Stimulated activated naive B cell treated with anti-CD40 and anti-IgM and Interleukin-4, amounts not matched to agents 10 μg/mL and 1 μg/mL and 100 μg/mL, for 72 hours (primary cell): Measurements from ENCODE around the gene ATXN10.
"Not testable (repeated sequence)": the region's sequence is repeated elsewhere in the genome, so short reads cannot be mapped to it uniquely, and the experiment has no call there.

Source experiments
- ATAC-seq, 2 donors: fragments of 150-1000 bp; cut with Tn5 transposase; replicated peaks; 2 replicates each; pipeline ENCODE4 v1.10.0; 2021; ENCODE audit warnings: moderate library complexity in 1 of 2
- DNase-seq: peaks from one replicate; pipeline ENCODE4 v3.0.0; 2021
- H3K27ac Mint-ChIP-seq: one replicate; pipeline ENCODE4 v1.8.0; 2022; ENCODE audit warnings: mild to moderate bottlenecking, mixed read lengths
- H3K27me3 Mint-ChIP-seq, 2 donors: one replicate each; pipeline ENCODE4 v1.8.0; 2022; ENCODE audit warnings: mixed read lengths in 2 of 2
- H3K36me3 Mint-ChIP-seq, 2 donors: one replicate each; pipeline ENCODE4 v1.8.0; 2022; ENCODE audit warnings: mixed read lengths in 2 of 2, mild to moderate bottlenecking in 1 of 2
- H3K4me1 Mint-ChIP-seq, 2 donors: one replicate each; pipeline ENCODE4 v1.8.0; 2022; ENCODE audit warnings: mixed read lengths in 2 of 2, mild to moderate bottlenecking in 1 of 2
- H3K4me3 Mint-ChIP-seq, 2 donors: one replicate each; pipeline ENCODE4 v1.8.0; 2022; ENCODE audit warnings: mild to moderate bottlenecking in 2 of 2, mixed read lengths in 2 of 2, moderate library complexity in 1 of 2
- H3K9me3 Mint-ChIP-seq, 2 donors: one replicate each; pipeline ENCODE4 v1.8.0; 2022; ENCODE audit warnings: mixed read lengths in 2 of 2, mild to moderate bottlenecking in 1 of 2

The ATXN10 gene

GRCh38 chr22:45650721-45651120, 20.9 kb upstream of the ATXN10 start:
- Mint-ChIP-seq H3K9me3 (no peaks in the 10 kb centered on the region), H3K4me3 (no peak overlapping the region), H3K27ac (no peak overlapping the region), H3K27me3 (peaks cover 66 to 76% of the 10 kb centered on the region in 2 donors), H3K36me3 (no peaks in the 10 kb centered on the region), H3K4me1 (peaks cover 11 to 16% of the 10 kb centered on the region in 2 donors)
- no peak for ATAC-seq
- DNase-seq, result no peak

DNA sequence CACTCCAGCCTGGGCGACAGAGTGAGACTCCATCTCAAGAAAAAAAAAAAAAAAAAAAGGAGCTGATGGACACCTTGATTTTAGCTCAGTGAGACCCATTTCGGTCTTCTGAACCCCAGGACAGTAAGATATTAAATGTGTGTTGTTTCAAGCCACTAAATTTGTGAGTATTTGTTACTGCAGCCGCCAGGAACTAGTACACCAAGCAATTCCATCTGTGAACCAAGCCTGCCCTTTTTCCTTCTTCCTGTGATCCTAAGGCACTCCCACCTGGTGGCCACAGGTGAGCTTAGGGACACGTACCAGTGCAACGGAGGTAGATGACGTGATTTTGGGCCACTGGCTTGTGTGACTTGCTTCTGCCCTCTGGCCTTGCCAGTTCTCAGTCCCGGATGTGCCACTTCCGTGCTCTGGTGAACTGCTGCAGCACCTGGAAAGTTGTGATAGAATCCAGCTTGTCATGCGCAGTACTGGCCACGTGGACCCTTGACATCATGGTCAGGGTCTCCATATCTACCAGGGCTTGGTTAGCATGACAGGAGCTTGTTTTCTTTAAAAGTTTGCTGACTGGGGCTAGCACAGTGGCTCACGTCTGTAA, 19.6 kb upstream of the ATXN10 start:
- H3K4me3 Mint-ChIP-seq, result no peak overlapping the region
- ATAC-seq (no peak), DNase-seq (no peak)
- peaks cover 56 to 65% of the 10 kb centered on the region in 2 donors for H3K27me3 Mint-ChIP-seq
- H3K4me1 Mint-ChIP-seq, result peaks cover 8 to 16% of the 10 kb centered on the region in 2 donors
- no peaks in the 10 kb centered on the region for H3K36me3 Mint-ChIP-seq
- H3K27ac Mint-ChIP-seq, result no peak overlapping the region
- H3K9me3 Mint-ChIP-seq, result no peaks in the 10 kb centered on the region

DNA sequence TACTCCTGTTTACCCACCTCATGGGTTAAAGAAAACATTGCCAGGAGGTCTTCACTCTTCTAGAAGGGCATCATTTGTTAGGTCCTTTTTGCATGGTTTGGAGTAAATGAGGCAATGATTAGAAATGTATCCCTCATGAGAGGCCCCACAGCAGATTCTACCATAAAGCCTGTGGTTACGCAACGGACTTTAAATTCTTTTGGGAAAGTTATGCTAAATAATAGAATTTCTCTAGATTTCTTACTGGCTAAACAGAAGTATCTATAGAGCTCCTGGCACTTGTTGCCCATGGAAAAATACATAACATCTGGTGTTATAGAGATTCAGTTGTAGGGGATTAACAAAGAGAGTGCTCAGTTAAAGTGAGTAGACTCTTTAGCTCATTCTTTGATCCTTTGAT, 15.1 kb upstream of the ATXN10 start:
- no peaks in the 10 kb centered on the region for H3K9me3 Mint-ChIP-seq
- DNase-seq (no peak), ATAC-seq (no peak)
- H3K4me1 Mint-ChIP-seq, result peaks cover 2 to 6% of the 10 kb centered on the region in 2 donors
- no peak overlapping the region for H3K27ac Mint-ChIP-seq
- H3K27me3 Mint-ChIP-seq, result peaks cover 20 to 21% of the 10 kb centered on the region in 2 donors
- no peak overlapping the region for H3K4me3 Mint-ChIP-seq
- H3K36me3 Mint-ChIP-seq, result no peaks in the 10 kb centered on the region

- H3K4me3 Mint-ChIP-seq, result no peak overlapping the region
- ATAC-seq (no peak), DNase-seq (no peak)
- H3K27ac Mint-ChIP-seq, result no peak overlapping the region
- no peaks in the 10 kb centered on the region for H3K9me3 Mint-ChIP-seq
- H3K36me3 Mint-ChIP-seq, result no peaks in the 10 kb centered on the region
- peaks cover 2 to 6% of the 10 kb centered on the region in 2 donors for H3K4me1 Mint-ChIP-seq
- peaks cover 15 to 16% of the 10 kb centered on the region in 2 donors for H3K27me3 Mint-ChIP-seq
Observed at GRCh38 chr22:45657701-45658100, 13.9 kb upstream of the ATXN10 start.

DNA sequence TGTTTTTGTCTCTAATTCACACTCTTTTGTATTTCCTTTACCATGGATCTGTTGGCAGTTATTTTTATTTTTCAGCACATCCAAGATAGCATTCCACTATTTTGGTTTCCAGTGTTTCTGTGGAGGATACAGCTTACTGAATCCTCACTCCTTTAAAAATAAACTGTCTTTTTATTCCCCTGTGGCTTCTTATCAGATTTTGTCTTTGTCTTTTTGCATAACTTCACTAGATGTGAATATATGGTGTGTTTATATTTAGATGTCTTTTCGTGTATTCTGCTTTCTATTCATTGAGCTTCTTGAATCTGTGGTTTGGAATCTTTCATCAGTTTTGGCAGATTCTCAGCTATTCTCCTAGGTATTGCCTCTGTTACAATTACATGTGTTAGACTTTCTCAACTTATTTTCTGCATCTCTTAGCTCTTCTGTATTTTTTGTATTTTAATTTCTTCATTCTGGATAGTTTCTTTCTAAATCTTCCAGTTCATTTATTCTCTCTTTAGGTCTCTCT, 7.4 kb upstream of the ATXN10 start:
- no peak for DNase-seq
- no peak overlapping the region for H3K27ac Mint-ChIP-seq
- no peak for ATAC-seq
- no peak overlapping the region for H3K4me3 Mint-ChIP-seq
- no peaks in the 10 kb centered on the region for H3K36me3 Mint-ChIP-seq
- H3K27me3 Mint-ChIP-seq, result peaks cover 4 to 6% of the 10 kb centered on the region in 2 donors
- H3K4me1 Mint-ChIP-seq, result peaks cover 4 to 6% of the 10 kb centered on the region in 2 donors
- H3K9me3 Mint-ChIP-seq, result peaks cover 0 to 2% of the 10 kb centered on the region in 2 donors

DNA sequence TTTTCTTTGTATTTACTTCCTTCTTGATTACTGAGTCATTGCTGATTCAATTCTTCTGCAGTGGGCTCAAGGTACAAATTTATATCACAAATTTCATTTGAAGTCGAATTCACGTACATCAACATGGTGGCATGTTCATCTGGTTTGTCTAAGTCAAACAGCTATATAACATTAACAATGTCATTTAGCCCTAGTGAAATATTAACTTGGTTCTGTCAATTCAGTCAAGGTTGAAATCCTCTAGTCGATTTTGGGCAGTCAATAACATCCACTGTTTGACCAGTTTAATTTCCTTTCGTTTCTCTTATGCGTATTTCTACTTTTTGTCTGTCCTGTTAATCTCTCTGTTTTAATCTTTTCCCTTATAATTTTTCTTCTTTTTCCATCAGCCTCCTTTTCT, 4.1 kb upstream of the ATXN10 start:
- no peak for DNase-seq
- Mint-ChIP-seq H3K9me3 (peaks cover 0 to 2% of the 10 kb centered on the region in 2 donors), H3K36me3 (peaks cover 0 to 1% of the 10 kb centered on the region in 2 donors), H3K27me3 (peaks cover 4 to 6% of the 10 kb centered on the region in 2 donors), H3K4me1 (peaks cover 2 to 5% of the 10 kb centered on the region in 2 donors), H3K27ac (no peak overlapping the region), H3K4me3 (no peak overlapping the region)
- ATAC-seq, result no peak

GRCh38 chr22:45670363-45670762, 1.3 kb upstream of the ATXN10 start:
- H3K4me3 Mint-ChIP-seq, ATAC-seq, H3K9me3 Mint-ChIP-seq, H3K27ac Mint-ChIP-seq, DNase-seq, H3K27me3 Mint-ChIP-seq, H3K36me3 Mint-ChIP-seq: not testable (repeated sequence)
- peaks cover 25 to 31% of the 10 kb centered on the region in 2 donors for H3K4me1 Mint-ChIP-seq

GRCh38 chr22:45670981-45671782, 452 bp upstream of the ATXN10 start:
- Mint-ChIP-seq H3K36me3 (peaks cover 1 to 17% of the 10 kb centered on the region in 2 donors), H3K27ac (peak overlapping the region; percentile 95), H3K9me3 (peaks cover 0 to 2% of the 10 kb centered on the region in 2 donors), H3K4me3 (peak overlapping the region; percentile 94 to 98), H3K27me3 (peaks cover 4 to 6% of the 10 kb centered on the region in 2 donors), H3K4me1 (peaks cover 27 to 34% of the 10 kb centered on the region in 2 donors)
- DNase-seq, result no peak
- ATAC-seq, result no peak

GRCh38 chr22:45672564-45673481, 1.2 kb downstream of the ATXN10 start:
- Mint-ChIP-seq H3K4me1 (peaks cover 28 to 38% of the 10 kb centered on the region in 2 donors), H3K27ac (peak overlapping the region; percentile 95), H3K9me3 (no peaks in the 10 kb centered on the region), H3K36me3 (peaks cover 5 to 24% of the 10 kb centered on the region in 2 donors), H3K27me3 (no peaks in the 10 kb centered on the region), H3K4me3 (peak overlapping the region; percentile 92 to 98)
- no peak for DNase-seq
- peak; percentile 19 to 22 for ATAC-seq

GRCh38 chr22:45673482-45674175, 2.0 kb downstream of the ATXN10 start:
- ATAC-seq, result no peak
- Mint-ChIP-seq H3K9me3 (no peaks in the 10 kb centered on the region), H3K4me3 (peak overlapping the region; percentile 92 to 98), H3K36me3 (peaks cover 5 to 25% of the 10 kb centered on the region in 2 donors), H3K4me1 (peaks cover 31 to 44% of the 10 kb centered on the region in 2 donors), H3K27me3 (no peaks in the 10 kb centered on the region), H3K27ac (peak overlapping the region; percentile 31)
- DNase-seq, result no peak

GRCh38 chr22:45676024-45676423, 4.4 kb downstream of the ATXN10 start:
- Mint-ChIP-seq H3K36me3 (peaks cover 7 to 33% of the 10 kb centered on the region in 2 donors), H3K4me1 (peaks cover 36 to 59% of the 10 kb centered on the region in 2 donors), H3K4me3 (no peak overlapping the region), H3K27ac (no peak overlapping the region), H3K9me3 (peaks cover 0 to 3% of the 10 kb centered on the region in 2 donors), H3K27me3 (no peaks in the 10 kb centered on the region)
- DNase-seq, result no peak
- ATAC-seq, result no peak

DNA sequence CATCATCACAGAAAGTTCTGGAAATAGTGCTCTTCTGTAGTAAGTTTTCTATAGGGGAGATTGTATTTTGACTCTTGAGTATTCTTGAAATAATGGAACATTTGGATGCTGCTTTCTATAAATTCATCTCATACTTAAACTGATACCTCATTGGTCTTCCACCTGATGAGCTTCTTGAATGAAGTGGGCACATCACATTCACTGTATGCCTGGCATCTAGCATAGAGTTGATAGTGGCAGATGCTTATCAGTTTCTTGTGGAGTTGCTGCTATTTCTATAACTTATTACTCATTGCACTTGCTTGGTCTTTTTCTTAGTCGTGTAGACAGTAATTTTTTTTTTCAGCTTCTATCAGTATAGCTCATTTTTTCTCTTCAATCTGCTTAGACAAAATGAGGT, 5.4 kb downstream of the ATXN10 start:
- peaks cover 5 to 33% of the 10 kb centered on the region in 2 donors for H3K36me3 Mint-ChIP-seq
- no peak overlapping the region for H3K4me3 Mint-ChIP-seq
- no peak overlapping the region for H3K27ac Mint-ChIP-seq
- no peaks in the 10 kb centered on the region for H3K27me3 Mint-ChIP-seq
- DNase-seq, result no peak
- no peak for ATAC-seq
- peaks cover 0 to 3% of the 10 kb centered on the region in 2 donors for H3K9me3 Mint-ChIP-seq
- H3K4me1 Mint-ChIP-seq, result peaks cover 36 to 59% of the 10 kb centered on the region in 2 donors
